Left lobe of liver (tissue), 2 donors: ENCODE results near the gene GMNN. TPM values are rescaled to one million over a fixed set of nuclear protein-coding genes. Genes with fewer than 3 reads are reported as not detected.
"Not testable (repeated sequence)": the region's sequence is repeated elsewhere in the genome, so short reads cannot be mapped to it uniquely, and the experiment has no call there.

Experiments
- ATAC-seq: fragments of 200-7000 bp; cut with Tn5 transposase; one replicate; pipeline ENCODE4 v1.9.1; 2020; ENCODE audit warnings: mild to moderate bottlenecking, moderate library complexity
- DNase-seq: peaks from one replicate; pipeline ENCODE4 v3.0.0-alpha.2; 2020; ENCODE audit warnings: low spot score
- total RNA-seq: library from RNA; stranded (reverse); gene quantifications from one replicate; pipeline ENCODE4 v1.2.1, GENCODE V29; 2021
- donor health status: DM: no; HTN: no; CAD: no; lungs with moderate emphysema.
- donor health status: DM: no; HTN: yes; CAD: no.

The GMNN gene
- total RNA-seq, 1 donor from 2014 or later: 8.4 TPM

GRCh38 chr6:24761193-24761835, 13.4 kb upstream of the GMNN start:
- DNase-seq (no peak), ATAC-seq (no peak)

- DNase-seq (no peak), ATAC-seq (no peak)
Measured at GRCh38 chr6:24761851-24762250, 12.9 kb upstream of the GMNN start.

GRCh38 chr6:24763578-24763977, 11.2 kb upstream of the GMNN start:
- no peak for DNase-seq
- no peak for ATAC-seq

GRCh38 chr6:24764833-24765828, 9.6 kb upstream of the GMNN start:
- not testable (repeated sequence) for ATAC-seq, DNase-seq

- not testable (repeated sequence) for ATAC-seq, DNase-seq
Measured at GRCh38 chr6:24765968-24766367, 8.8 kb upstream of the GMNN start.

GRCh38 chr6:24766680-24767462, 7.9 kb upstream of the GMNN start:
- no peak for DNase-seq
- ATAC-seq: peak; percentile 82

GRCh38 chr6:24768361-24768760, 6.4 kb upstream of the GMNN start:
- ATAC-seq: no peak
- DNase-seq: no peak

GRCh38 chr6:24775520-24776058, 852 bp downstream of the GMNN start:
- ATAC-seq: peak; percentile 43
- DNase-seq: no peak

GRCh38 chr6:24777227-24777626, 2.5 kb downstream of the GMNN start:
- no peak for DNase-seq
- ATAC-seq: no peak

- DNase-seq (no peak), ATAC-seq (no peak)
Measured at GRCh38 chr6:24778121-24778520, 3.4 kb downstream of the GMNN start.

- DNase-seq (no peak), ATAC-seq (no peak)
Measured at GRCh38 chr6:24778878-24779277, 4.1 kb downstream of the GMNN start.

- ATAC-seq: no peak
- no peak for DNase-seq
Measured at GRCh38 chr6:24779416-24780016, 4.8 kb downstream of the GMNN start.

- ATAC-seq: no peak
Measured at GRCh38 chr6:24780206-24780605, 5.5 kb downstream of the GMNN start.

GRCh38 chr6:24788031-24788665, 13.4 kb downstream of the GMNN start:
- ATAC-seq (no peak), DNase-seq (no peak)

More at GRCh38 chr6:24780206-24780605, 5.5 kb downstream of the GMNN start:
- DNase-seq: no peak

GRCh38 chr6:24795106-24795505, 20.4 kb downstream of the GMNN start:
- DNase-seq: no peak
- ATAC-seq: no peak

GRCh38 chr6:24796616-24797290, 22.0 kb downstream of the GMNN start:
- ATAC-seq: no peak
- DNase-seq: no peak

GRCh38 chr6:24797596-24798216, 23.0 kb downstream of the GMNN start:
- ATAC-seq (no peak), DNase-seq (no peak)

GRCh38 chr6:24798740-24799540, 24.2 kb downstream of the GMNN start, which contains the start of gene ARMH2:
Gene ARMH2, minus strand, starts transcription at chr6:24798917. Its CDS starts 60 bp downstream, at chr6:24798857.
- DNase-seq (no peak), ATAC-seq (peak; percentile 39)
